ENCODE measurements around the gene RECK.

The RECK gene

DNA sequence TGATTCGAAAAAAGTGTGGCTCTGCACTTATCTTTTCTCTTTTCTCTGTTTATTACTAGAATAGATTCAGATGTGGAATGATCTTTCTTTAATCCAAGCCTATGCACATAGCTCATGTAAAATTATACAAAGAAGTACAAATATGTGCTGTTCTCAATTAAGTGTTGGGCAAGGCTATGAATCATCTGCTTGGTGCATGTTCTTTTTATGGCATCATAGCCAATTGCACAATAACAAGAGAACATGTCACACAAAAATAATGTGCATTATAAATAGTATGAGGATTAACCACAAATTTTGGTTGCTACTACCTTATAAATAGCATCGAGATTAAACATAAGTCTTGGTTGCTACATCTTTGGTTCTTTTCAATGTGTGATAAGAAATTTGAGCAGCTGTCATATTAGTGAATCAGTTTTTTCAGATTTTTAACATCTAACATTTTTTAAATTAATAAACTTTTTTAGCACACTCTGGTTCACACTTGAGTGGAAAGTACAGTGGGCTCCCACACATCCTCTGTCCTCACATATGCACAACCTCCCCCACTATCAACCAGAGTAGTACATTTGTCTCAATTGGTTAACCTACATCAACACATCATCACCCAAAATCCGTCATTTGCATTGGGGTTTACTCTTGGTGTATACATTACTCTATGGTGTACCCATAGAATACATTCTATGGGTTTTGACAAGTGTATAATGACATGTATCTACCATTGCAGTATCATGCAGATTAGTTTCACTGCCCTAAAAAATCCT lies 6.8 kb upstream of the RECK start:
- TF ChIP-seq, protein P1, sequence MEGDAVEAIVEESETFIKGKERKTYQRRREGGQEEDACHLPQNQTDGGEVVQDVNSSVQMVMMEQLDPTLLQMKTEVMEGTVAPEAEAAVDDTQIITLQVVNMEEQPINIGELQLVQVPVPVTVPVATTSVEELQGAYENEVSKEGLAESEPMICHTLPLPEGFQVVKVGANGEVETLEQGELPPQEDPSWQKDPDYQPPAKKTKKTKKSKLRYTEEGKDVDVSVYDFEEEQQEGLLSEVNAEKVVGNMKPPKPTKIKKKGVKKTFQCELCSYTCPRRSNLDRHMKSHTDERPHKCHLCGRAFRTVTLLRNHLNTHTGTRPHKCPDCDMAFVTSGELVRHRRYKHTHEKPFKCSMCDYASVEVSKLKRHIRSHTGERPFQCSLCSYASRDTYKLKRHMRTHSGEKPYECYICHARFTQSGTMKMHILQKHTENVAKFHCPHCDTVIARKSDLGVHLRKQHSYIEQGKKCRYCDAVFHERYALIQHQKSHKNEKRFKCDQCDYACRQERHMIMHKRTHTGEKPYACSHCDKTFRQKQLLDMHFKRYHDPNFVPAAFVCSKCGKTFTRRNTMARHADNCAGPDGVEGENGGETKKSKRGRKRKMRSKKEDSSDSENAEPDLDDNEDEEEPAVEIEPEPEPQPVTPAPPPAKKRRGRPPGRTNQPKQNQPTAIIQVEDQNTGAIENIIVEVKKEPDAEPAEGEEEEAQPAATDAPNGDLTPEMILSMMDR (IDR thresholded peaks at IDR 0.05; ENCODE audit: extremely low read depth, missing control alignments) = no peak
- DNase-seq (ENCODE audit: low spot score) = no peak

DNA sequence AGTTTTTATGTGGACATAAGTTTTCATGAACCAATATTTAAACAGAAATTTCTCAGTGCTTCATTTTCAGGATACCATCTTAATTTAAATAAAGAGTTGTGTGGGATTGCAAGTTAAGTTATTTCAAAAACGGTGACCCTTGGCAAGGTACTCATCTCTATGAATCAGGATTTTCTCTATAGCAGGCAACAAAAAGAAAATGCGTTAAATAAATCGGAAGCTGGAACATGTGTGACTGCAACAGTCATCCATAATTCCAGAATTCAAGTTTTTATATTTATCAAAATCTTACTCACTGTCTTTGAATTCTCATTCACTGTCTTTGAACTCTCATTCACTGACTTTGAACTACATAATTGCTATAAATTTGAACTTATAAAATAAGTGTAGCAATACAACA lies 5.8 kb upstream of the RECK start:
- TF ChIP-seq, protein P1 (IDR thresholded peaks at IDR 0.05; ENCODE audit: extremely low read depth, missing control alignments) = no peak
- no peak for DNase-seq (ENCODE audit: low spot score)

DNA sequence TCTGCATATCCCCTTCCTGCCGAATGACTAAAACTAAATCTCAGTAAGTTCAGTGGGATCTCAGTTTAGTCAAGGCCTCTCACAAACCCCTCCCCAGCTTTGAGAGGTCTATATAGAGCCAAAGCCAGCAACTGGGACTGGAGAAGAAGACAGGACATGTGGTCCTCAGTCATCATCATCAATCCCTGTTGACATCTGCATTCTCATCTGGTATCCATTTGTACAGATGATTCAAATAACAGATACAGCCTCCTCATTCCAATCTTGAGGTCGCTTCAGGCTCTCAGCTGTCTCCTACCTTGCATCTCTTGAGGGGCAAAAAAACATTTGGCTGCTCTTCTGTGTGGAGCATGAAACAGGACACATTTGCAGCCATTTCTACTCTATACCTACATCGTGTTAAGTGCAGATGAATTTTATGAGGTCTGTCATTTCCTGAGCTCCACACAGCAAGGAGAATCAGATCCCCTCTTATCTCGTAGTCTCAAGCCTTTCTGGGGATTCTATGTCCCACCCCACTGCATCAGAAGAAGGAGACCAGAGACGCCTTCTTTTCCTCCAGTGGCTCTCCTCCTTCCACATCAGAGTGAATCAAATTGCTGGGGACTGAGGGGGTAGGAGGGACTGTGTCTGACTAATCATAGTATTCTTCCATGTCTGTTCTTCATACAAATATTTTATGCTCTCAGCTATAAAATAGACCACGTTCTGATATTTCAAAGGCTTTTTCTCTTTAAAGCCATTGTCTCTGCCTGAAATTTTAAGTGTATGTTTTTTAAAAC lies 4.7 kb upstream of the RECK start:
- TF ChIP-seq, protein P1 (IDR thresholded peaks at IDR 0.05; ENCODE audit: extremely low read depth, missing control alignments) = no peak
- no peak for DNase-seq (ENCODE audit: low spot score)

DNA sequence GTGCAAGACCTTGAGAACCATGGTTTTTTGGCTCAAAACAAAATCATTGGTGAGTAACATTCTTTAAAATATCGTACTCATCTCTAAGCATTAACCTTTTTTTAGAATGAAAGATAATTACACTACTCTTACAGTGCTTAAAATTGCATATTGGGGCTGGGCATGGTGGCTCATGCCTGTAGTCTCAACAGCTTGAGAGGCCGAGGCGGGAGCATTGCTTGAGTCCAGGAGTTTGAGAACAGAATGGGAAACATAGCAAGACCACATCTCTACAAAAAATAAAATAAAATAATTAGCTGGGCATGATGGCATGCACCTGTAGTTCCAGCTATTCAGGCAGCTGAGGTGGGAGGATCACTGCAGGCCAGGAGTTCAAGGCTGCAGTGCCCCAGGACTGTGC lies 2.9 kb upstream of the RECK start:
- TF ChIP-seq, protein P1 (IDR thresholded peaks at IDR 0.05; ENCODE audit: extremely low read depth, missing control alignments) = no peak
- DNase-seq (ENCODE audit: low spot score) = no peak

DNA sequence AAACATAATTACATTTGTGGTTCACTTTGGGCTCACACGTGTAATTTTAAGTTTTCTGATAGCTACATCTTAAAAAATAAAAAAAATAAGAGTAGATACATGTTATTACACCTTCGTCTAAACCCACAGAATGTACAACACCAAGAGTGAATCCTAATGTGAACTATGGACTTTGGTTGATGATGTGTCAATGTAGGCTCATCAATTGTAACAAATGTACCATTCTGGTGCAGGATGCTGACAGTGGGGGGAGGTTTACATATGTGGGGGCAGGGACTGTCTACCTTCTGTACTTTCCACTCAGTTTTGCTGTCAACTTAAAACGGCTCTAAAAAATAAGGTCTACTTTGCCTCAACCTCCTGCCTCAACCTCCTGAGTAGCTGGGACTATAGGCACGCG lies 2.5 kb upstream of the RECK start:
- DNase-seq (ENCODE audit: low spot score) = no peak
- TF ChIP-seq, protein P1 (IDR thresholded peaks at IDR 0.05; ENCODE audit: extremely low read depth, missing control alignments) = no peak

DNA sequence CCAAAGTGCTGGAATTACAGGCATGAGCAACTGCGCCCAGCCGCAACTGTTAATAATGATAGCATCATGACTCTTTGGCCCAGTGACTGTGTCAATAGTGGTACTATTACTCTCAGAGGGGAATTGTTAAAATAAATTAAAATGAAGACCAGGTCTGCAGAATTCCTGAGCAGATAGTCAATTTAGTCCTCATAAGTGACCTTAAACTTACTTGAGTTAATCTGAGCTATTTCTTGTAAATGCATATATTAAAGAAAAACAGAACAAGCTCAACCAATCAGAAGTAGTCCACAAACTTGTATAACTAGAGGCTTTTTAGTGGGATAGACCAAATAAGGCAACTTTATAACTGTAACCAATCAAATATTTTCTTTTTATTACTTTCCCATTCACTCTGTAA lies 1.7 kb upstream of the RECK start:
- DNase-seq (ENCODE audit: low spot score) = no peak
- TF ChIP-seq, protein P1 (IDR thresholded peaks at IDR 0.05; ENCODE audit: extremely low read depth, missing control alignments) = no peak

DNA sequence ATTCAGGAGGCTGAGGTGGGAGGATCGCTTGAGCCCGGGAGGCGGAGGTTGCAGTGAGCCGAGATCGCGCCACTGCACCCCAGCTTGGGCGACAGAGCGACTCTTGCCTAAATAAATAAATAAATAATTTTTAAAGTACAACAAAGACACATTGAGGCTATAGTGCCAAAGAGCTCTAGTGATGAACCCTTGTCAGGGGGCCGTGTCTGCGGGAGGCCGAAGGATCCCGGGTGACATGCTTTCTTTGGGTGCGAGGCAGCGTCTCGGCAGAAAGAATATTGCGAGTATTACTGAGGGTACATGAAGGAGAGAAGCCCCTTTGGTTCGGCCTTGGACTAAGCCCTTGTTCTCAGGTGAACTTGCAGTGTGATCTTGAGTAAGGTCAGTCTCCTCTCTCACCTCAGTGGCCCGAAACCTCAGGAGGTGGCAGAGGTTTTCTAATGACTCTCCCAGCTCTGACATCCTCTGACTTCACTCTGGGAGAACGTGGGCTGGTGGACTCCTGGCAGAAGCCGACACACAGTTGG lies 397 bp upstream of the RECK start:
- DNase-seq (ENCODE audit: low spot score) = no peak
- TF ChIP-seq, protein P1 (IDR thresholded peaks at IDR 0.05; ENCODE audit: extremely low read depth, missing control alignments) = no peak

Data from GM20000 (cell line).